Uterus (tissue), 2 donors: Measurements from ENCODE around the gene SYNE1.

Experiments used
- POLR2A ChIP-seq, 2 donors: fragments of 450-650 bp; IDR thresholded peaks; one replicate each; pipeline ENCODE4 v1.6.1; 2016; ENCODE audit warnings: antibody characterized with exemption in 2 of 2, mild to moderate bottlenecking in 1 of 2, moderate library complexity in 1 of 2
- TF ChIP-seq, protein P1 (sequence below), 4 experiments: fragments of 200-600 bp in 2 of 4; fragments of 450-650 bp in 2 of 4; sonication (generic) in 2 of 4; IDR thresholded peaks; one replicate each; pipeline ENCODE4 v1.5.1; 2016 to 2019; ENCODE audit warnings: antibody characterized with exemption in 4 of 4, mild to moderate bottlenecking in 2 of 4, moderate library complexity in 1 of 4

DNA sequence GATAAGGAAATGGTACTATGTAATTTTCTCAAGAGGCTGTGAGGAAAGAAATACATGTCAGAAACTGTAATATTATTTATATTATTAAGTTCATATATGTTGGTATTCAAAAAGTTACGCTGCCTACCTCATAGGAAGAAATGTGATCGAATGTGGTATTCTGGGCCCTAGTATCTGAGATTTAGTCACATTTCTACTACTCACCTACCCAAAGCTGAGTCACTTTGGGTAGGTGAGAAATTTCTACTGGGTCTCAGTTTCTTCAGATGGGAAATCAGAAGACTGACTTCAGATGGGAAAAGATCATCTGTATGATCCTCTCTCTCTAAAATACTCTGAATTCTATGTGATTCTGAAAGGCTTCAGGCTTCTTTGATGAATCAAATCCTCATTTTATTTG, 411.0 kb downstream of the SYNE1 start:
- TF ChIP-seq, protein P1, sequence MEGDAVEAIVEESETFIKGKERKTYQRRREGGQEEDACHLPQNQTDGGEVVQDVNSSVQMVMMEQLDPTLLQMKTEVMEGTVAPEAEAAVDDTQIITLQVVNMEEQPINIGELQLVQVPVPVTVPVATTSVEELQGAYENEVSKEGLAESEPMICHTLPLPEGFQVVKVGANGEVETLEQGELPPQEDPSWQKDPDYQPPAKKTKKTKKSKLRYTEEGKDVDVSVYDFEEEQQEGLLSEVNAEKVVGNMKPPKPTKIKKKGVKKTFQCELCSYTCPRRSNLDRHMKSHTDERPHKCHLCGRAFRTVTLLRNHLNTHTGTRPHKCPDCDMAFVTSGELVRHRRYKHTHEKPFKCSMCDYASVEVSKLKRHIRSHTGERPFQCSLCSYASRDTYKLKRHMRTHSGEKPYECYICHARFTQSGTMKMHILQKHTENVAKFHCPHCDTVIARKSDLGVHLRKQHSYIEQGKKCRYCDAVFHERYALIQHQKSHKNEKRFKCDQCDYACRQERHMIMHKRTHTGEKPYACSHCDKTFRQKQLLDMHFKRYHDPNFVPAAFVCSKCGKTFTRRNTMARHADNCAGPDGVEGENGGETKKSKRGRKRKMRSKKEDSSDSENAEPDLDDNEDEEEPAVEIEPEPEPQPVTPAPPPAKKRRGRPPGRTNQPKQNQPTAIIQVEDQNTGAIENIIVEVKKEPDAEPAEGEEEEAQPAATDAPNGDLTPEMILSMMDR (IDR thresholded peaks at IDR 0.05), result no peak
- TF ChIP-seq POLR2A (IDR thresholded peaks at IDR 0.05), result no peak
